ENCODE data around the gene UNC13C. TPM values are rescaled to one million over a fixed set of nuclear protein-coding genes. Genes with fewer than 3 reads are reported as not detected.

UNC13C gene
- total RNA-seq, 2 donors from 2014 or later: 0.28 TPM; not detected in 1

GRCh38 chr15:54094661-54095060 lies 116.4 kb downstream of the UNC13C start:
- ATAC-seq (no peak), DNase-seq (no peak)
- intact Hi-C loops (cut with DNase I, micrococcal nuclease): no loop called here

GRCh38 chr15:54097019-54097418 lies 118.8 kb downstream of the UNC13C start:
- DNase-seq (no peak), ATAC-seq (no peak)
- intact Hi-C loops (cut with DNase I, micrococcal nuclease): no loop called here

- intact Hi-C loops (cut with DNase I, micrococcal nuclease): no loop called here
- ATAC-seq: no peak
- no peak for DNase-seq
Observed at GRCh38 chr15:54099010-54099409, 120.8 kb downstream of the UNC13C start.

GRCh38 chr15:54101664-54102270 lies 123.5 kb downstream of the UNC13C start:
- intact Hi-C loops (cut with DNase I, micrococcal nuclease): no loop called here
- DNase-seq (no peak), ATAC-seq (no peak)

GRCh38 chr15:54102704-54103103 lies 124.5 kb downstream of the UNC13C start:
- ATAC-seq (no peak), DNase-seq (no peak)
- intact Hi-C loops (cut with DNase I, micrococcal nuclease): no loop called here

GRCh38 chr15:54109014-54109413 lies 130.8 kb downstream of the UNC13C start:
- intact Hi-C loops (cut with DNase I, micrococcal nuclease): no loop called here
- ATAC-seq (no peak), DNase-seq (no peak)

- no peak for ATAC-seq
- intact Hi-C loops (cut with DNase I, micrococcal nuclease): no loop called here
- no peak for DNase-seq
Observed at GRCh38 chr15:54119051-54119450, 140.8 kb downstream of the UNC13C start.

- intact Hi-C loops (cut with DNase I, micrococcal nuclease): no loop called here
- ATAC-seq (no peak), DNase-seq (no peak)
Observed at GRCh38 chr15:54120949-54121463, 142.8 kb downstream of the UNC13C start.

- ATAC-seq: no peak
- DNase-seq: no peak
- intact Hi-C loops (cut with DNase I, micrococcal nuclease): no loop called here
Observed at GRCh38 chr15:54127574-54127973, 149.3 kb downstream of the UNC13C start.

- DNase-seq (no peak), ATAC-seq (no peak)
- intact Hi-C loops (cut with DNase I, micrococcal nuclease): no loop called here
Observed at GRCh38 chr15:54131410-54131809, 153.2 kb downstream of the UNC13C start.

GRCh38 chr15:54149115-54149531 lies 170.9 kb downstream of the UNC13C start:
- ATAC-seq: no peak
- intact Hi-C loops (cut with DNase I, micrococcal nuclease): no loop called here
- DNase-seq: no peak

- intact Hi-C loops (cut with DNase I, micrococcal nuclease): no loop called here
- DNase-seq (no peak), ATAC-seq (no peak)
Observed at GRCh38 chr15:54150255-54150654, 172.0 kb downstream of the UNC13C start.

- DNase-seq (no peak), ATAC-seq (no peak)
- intact Hi-C loops (cut with DNase I, micrococcal nuclease): no loop called here
Observed at GRCh38 chr15:54159012-54159411, 180.8 kb downstream of the UNC13C start.

GRCh38 chr15:54187325-54187724 lies 209.1 kb downstream of the UNC13C start:
- intact Hi-C loops (cut with DNase I, micrococcal nuclease): no loop called here
- DNase-seq (no peak), ATAC-seq (no peak)

GRCh38 chr15:54197995-54198394 lies 219.8 kb downstream of the UNC13C start:
- DNase-seq: no peak
- intact Hi-C loops (cut with DNase I, micrococcal nuclease): no loop called here
- ATAC-seq: no peak

- ATAC-seq (no peak), DNase-seq (no peak)
- intact Hi-C loops (cut with DNase I, micrococcal nuclease): no loop called here
Observed at GRCh38 chr15:54206586-54207321, 228.5 kb downstream of the UNC13C start.

GRCh38 chr15:54208786-54209185 lies 230.5 kb downstream of the UNC13C start:
- intact Hi-C loops (cut with DNase I, micrococcal nuclease): no loop called here
- ATAC-seq (no peak), DNase-seq (no peak)

GRCh38 chr15:54212635-54213034 lies 234.4 kb downstream of the UNC13C start:
- ATAC-seq (no peak), DNase-seq (no peak)
- intact Hi-C loops (cut with DNase I, micrococcal nuclease): no loop called here

- intact Hi-C loops (cut with DNase I, micrococcal nuclease): no loop called here
Observed at GRCh38 chr15:54226455-54226854, 248.2 kb downstream of the UNC13C start.

GRCh38 chr15:54227569-54227968 lies 249.3 kb downstream of the UNC13C start:
- intact Hi-C loops (cut with DNase I, micrococcal nuclease): no loop called here
- ATAC-seq (no peak), DNase-seq (no peak)

More at GRCh38 chr15:54226455-54226854, 248.2 kb downstream of the UNC13C start:
- ATAC-seq (no peak), DNase-seq (no peak)

Measured in left colon (tissue), 2 donors.